ENCODE data around the gene BDP1. TPM values are rescaled to one million over a fixed set of nuclear protein-coding genes. Genes with fewer than 3 reads are reported as not detected.
A peak's percentile ranks its signal among the peaks of the same experiment; 100 is the strongest.

The BDP1 gene, protein sequence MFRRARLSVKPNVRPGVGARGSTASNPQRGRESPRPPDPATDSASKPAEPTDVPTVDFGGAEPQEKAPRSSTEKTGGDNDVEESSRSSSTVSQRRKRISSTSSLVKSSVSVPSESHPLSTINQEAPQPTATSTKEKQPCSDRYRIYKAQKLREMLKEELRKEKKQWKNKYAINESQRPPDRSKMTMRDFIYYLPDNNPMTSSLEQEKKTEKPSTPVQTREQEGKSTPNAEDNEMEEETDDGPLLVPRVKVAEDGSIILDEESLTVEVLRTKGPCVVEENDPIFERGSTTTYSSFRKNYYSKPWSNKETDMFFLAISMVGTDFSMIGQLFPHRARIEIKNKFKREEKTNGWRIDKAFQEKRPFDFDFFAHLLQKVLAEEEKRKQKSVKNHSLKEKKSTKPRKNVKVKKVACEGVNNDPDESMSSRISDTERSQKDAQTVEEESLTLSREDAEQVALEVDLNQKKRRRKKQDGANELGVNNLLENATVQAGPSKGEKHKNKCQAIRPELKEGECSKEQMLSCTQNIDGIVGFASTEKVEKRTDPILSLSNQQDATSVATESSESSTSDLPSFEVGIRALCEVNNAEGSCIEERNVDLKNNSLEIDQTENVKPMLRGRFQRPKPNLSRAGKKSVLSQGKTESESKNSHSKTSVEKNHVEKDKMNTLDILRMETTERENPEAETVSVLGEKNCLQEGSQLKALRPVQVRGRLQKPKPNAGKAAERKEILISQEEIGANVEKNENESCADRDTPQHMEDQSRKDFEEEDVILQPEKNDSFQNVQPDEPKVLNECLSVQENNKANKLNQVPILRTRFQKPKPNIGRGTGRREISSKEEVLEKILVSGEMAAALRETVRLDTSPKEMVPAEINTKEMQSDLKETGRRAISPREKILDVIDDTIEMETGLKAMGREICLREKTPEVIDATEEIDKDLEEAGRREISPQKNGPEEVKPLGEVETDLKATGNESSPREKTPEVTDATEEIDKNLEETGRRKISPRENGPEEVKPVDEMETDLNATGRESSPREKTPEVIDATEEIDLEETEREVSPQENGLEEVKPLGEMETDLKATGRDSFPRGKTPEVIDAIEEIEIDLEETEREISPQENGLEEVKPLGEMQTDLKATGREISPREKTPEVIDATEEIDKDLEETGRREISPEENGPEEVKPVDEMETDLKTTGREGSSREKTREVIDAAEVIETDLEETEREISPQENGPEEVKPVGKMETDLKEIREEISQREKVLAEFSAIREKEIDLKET (N-terminal part only)
- total RNA-seq (2021; ENCODE audit: unreplicated experiment): 22.0 TPM
- 3.4 and 4.1 TPM in 2 replicates for polyA plus RNA-seq (2012)
- percentile 84 among the genes with signal in this experiment for Bru-seq, nascent RNA
- percentile 88 among the genes with signal in this experiment for BruChase-seq, experiment 1, labeled RNA remaining after a 6-hour chase
- percentile 87 among the genes with signal in this experiment for BruChase-seq, experiment 2, labeled RNA remaining after a 2-hour chase
- long read RNA-seq, partial matches to known transcripts: 37 of 43 reads
- long read RNA-seq, other reads (novel, unspliced or antisense): 6 of 43 reads

DNA sequence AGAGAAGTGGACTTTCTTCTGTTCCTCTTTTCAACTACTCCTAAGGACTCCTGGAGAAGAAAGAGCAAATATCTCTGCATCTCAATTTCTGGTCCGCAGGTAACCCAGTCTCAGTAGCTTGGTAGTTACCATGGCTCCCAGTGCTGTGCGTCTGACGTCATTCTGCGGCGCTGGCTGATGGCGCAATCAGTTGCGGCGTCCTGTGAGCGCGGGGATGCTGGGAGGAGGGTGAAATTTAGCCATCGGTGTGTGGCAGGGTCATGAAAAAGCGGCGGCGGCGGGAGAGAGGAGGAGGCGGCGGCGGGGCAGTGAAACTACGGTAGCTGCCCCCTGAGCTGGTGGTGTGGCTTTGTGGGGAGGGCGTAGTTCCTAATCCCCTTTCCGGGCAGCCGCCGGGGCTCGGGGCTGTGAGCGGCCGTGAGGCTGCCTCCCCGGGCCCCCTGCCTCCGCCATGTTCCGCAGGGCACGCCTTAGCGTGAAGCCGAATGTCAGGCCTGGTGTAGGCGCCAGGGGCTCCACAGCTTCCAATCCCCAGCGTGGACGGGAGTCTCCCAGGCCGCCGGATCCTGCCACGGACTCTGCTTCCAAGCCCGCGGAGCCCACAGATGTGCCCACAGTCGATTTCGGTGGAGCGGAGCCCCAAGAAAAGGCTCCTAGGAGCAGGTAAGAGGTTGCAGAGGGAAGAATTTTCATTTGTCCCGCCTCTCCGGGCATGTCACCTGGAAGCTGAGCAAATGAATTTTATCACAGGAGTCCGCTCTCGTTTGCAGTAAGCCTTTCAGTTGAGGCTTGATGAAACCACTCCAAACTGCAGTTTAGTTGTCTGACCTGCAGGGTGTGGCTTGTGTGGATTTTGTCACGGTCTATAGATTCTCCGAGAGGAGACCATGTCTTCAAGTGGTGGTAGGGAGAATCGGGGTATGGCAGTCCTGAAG lies at the start of gene BDP1:
Gene BDP1 (plus strand): TSS at position 225 of the 935 bp plus-strand sequence. CDS start 227 bp downstream, at position 452.
- POLR2A ChIA-PET: no interaction called here
- intact Hi-C loops (cut with micrococcal nuclease): loop anchor here (5.0 kb wide), 1 partner anchor 302 kb away; no protein-coding TSS in a partner anchor
- no peaks in the 10 kb centered on the region for H3K9me2 ChIP-seq (ENCODE audit: insufficient read depth)
- H3K4me3 ChIP-seq (replicated peaks in 1 of 2; ENCODE audit: low read depth in 1 of 2, low read length in 2 of 2): peak within 1 kb of the TSS; percentile 66 to 96
- no peaks in the 10 kb centered on the region for H3K27me3 ChIP-seq (ENCODE audit: insufficient read depth, low read length)
- RAD21 ChIA-PET (ENCODE audit: low non-redundant PET in 1 of 2, low total read pairs in 2 of 2, uncharacterized antibody in 2 of 2, unreplicated experiment in 2 of 2): no interaction called here
- peaks cover 49% of the 10 kb centered on the region for H3K79me2 ChIP-seq (ENCODE audit: insufficient read depth, low read length)
- peak within 1 kb of the TSS; percentile 79 for H3K9ac ChIP-seq (ENCODE audit: low read length)
- H3K4me2 ChIP-seq (ENCODE audit: low read length): peak within 1 kb of the TSS; percentile 83
- no peaks in the 10 kb centered on the region for H3K9me3 ChIP-seq (ENCODE audit: control insufficient read depth in 1 of 2, insufficient read depth in 1 of 2, low read depth in 1 of 2, low read length in 2 of 2)
- BruUV-seq (replicated peaks): TSS peak; percentile 70
- peaks cover 14 to 19% of the 10 kb centered on the region in 2 experiments for H3K36me3 ChIP-seq (ENCODE audit: control insufficient read depth in 1 of 2, insufficient read depth in 2 of 2, low read length in 2 of 2)
- TF ChIP-seq POLR2A (IDR thresholded peaks at IDR 0.05; ENCODE audit: borderline replicate concordance, extremely low read depth, insufficient read depth, insufficient read length) (peak; percentile 53), POLR2AphosphoS5 (IDR thresholded peaks at IDR 0.05; ENCODE audit: low read depth, low read length) (peak; percentile 84), ZFX (IDR thresholded peaks at IDR 0.05) (peak; percentile 81), SRF (IDR thresholded peaks at IDR 0.05; ENCODE audit: low read depth) (peak; percentile 97), EGR1 (IDR thresholded peaks at IDR 0.05; ENCODE audit: low read depth) (no peak), TCF7L2 (IDR thresholded peaks at IDR 0.05; ENCODE audit: borderline replicate concordance, extremely low read depth, insufficient read depth, insufficient read length) (peak; percentile 59), ELF1 (IDR thresholded peaks at IDR 0.05; ENCODE audit: borderline replicate concordance, low read depth) (no peak), CBX3 (IDR thresholded peaks at IDR 0.05; ENCODE audit: low read depth) (peak; percentile 75), SIN3A (IDR thresholded peaks at IDR 0.05; ENCODE audit: low read depth) (peak; percentile 88), ZNF274 (IDR thresholded peaks at IDR 0.05; ENCODE audit: low read depth, low read length) (no peak), EZH2phosphoT487 (IDR thresholded peaks at IDR 0.05; ENCODE audit: borderline replicate concordance) (no peak), CEBPB (IDR thresholded peaks at IDR 0.05; ENCODE audit: low read depth) (peak; percentile 85), SP1 (IDR thresholded peaks at IDR 0.05; ENCODE audit: low read depth) (peak; percentile 62), JUND (IDR thresholded peaks at IDR 0.05) (no peak), FOSL1 (IDR thresholded peaks at IDR 0.05; ENCODE audit: low read depth) (no peak), YY1 (IDR thresholded peaks at IDR 0.05; ENCODE audit: extremely low read depth, insufficient replicate concordance, low read depth, low read length) (peak; percentile 84)
- TF ChIP-seq, protein P1, sequence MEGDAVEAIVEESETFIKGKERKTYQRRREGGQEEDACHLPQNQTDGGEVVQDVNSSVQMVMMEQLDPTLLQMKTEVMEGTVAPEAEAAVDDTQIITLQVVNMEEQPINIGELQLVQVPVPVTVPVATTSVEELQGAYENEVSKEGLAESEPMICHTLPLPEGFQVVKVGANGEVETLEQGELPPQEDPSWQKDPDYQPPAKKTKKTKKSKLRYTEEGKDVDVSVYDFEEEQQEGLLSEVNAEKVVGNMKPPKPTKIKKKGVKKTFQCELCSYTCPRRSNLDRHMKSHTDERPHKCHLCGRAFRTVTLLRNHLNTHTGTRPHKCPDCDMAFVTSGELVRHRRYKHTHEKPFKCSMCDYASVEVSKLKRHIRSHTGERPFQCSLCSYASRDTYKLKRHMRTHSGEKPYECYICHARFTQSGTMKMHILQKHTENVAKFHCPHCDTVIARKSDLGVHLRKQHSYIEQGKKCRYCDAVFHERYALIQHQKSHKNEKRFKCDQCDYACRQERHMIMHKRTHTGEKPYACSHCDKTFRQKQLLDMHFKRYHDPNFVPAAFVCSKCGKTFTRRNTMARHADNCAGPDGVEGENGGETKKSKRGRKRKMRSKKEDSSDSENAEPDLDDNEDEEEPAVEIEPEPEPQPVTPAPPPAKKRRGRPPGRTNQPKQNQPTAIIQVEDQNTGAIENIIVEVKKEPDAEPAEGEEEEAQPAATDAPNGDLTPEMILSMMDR (IDR thresholded peaks at IDR 0.05 in 2 of 3, conservative IDR thresholded peaks at IDR 0.05 in 1 of 3; ENCODE audit: borderline replicate concordance in 1 of 3, insufficient read depth in 1 of 3, low read depth in 2 of 3, low read length in 2 of 3): peak in 2 of 3 experiments; percentile 26 to 28; a peak in 2 of 6 replicates
- TF ChIP-seq, protein P2, sequence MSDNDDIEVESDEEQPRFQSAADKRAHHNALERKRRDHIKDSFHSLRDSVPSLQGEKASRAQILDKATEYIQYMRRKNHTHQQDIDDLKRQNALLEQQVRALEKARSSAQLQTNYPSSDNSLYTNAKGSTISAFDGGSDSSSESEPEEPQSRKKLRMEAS (IDR thresholded peaks at IDR 0.05): peak; percentile 76
- peak; percentile 92 for DNase-seq (ENCODE audit: low read depth, low spot score)
- H4K20me1 ChIP-seq (ENCODE audit: insufficient read depth): no peaks in the 10 kb centered on the region
- peak; percentile 90 for ATAC-seq
- H3K4me1 ChIP-seq (ENCODE audit: control insufficient read depth in 1 of 2, insufficient read depth in 2 of 2, low read length in 2 of 2): peaks cover 7 to 13% of the 10 kb centered on the region in 2 experiments; a peak in 3 of 4 replicates
- CTCF ChIA-PET: interaction anchor here (0.9 kb wide), 1 partner anchor 20 kb away, joined by 3 read pairs; no protein-coding TSS in a partner anchor
- H3K27ac ChIP-seq (ENCODE audit: low read depth, low read length): peak within 1 kb of the TSS; percentile 72
- H2AFZ ChIP-seq (ENCODE audit: low read depth, low read length, poor library complexity, severe bottlenecking): peak within 1 kb of the TSS; percentile 90
